Uterus (tissue), 4 donors: ENCODE data around the gene NOTCH2. TPM values are rescaled to one million over a fixed set of nuclear protein-coding genes. Genes with fewer than 3 reads are reported as not detected.
"Not testable (repeated sequence)": the region's sequence is repeated elsewhere in the genome, so short reads cannot be mapped to it uniquely, and the experiment has no call there.

Source experiments
- DNase-seq, 2 donors: peaks; one replicate each; pipeline ENCODE4 v3.0.0-alpha.2; 2019 to 2020
- H3K27ac ChIP-seq, 2 donors: fragments of 200-600 bp; sonication (generic); 1 replicate in 1 of 2; 2 replicates in 1 of 2; pipeline ENCODE4 v1.5.1; 2016 to 2018
- H3K27me3 ChIP-seq, 2 donors: fragments of 200-600 bp; sonication (generic); one replicate each; pipeline ENCODE4 v1.5.1; 2018 to 2019; ENCODE audit warnings: control low read depth in 1 of 2
- H3K36me3 ChIP-seq, 2 donors: fragments of 200-600 bp; sonication (generic); one replicate each; pipeline ENCODE4 v1.5.1; 2019; ENCODE audit warnings: control low read depth in 1 of 2
- H3K4me1 ChIP-seq, 2 donors: fragments of 200-600 bp; sonication (generic); one replicate each; pipeline ENCODE4 v1.5.1; 2018 to 2019; ENCODE audit warnings: control low read depth in 1 of 2
- H3K4me3 ChIP-seq, 2 donors: fragments of 200-600 bp; sonication (generic); 1 replicate in 1 of 2; 2 replicates in 1 of 2; pipeline ENCODE4 v1.5.1; 2018 to 2019; ENCODE audit warnings: mild to moderate bottlenecking in 1 of 2
- H3K9me3 ChIP-seq, 2 donors: fragments of 200-600 bp; sonication (generic); one replicate each; pipeline ENCODE4 v1.5.1; 2019; ENCODE audit warnings: control low read depth in 1 of 2
- POLR2A ChIP-seq, 2 donors: fragments of 450-650 bp; IDR thresholded peaks; one replicate each; pipeline ENCODE4 v1.6.1; 2016; ENCODE audit warnings: antibody characterized with exemption in 2 of 2, mild to moderate bottlenecking in 1 of 2, moderate library complexity in 1 of 2
- intact Hi-C: fragments of 100-400 bp; cut with DNase I; formaldehyde crosslinking; loops from one replicate; pipeline ENCODE4 v1.15.1; 2023; ENCODE audit warnings: low total_unique reads
- total RNA-seq, 4 donors: library from RNA; depleted of rRNA in 3 of 4; stranded (reverse); fragments of >200 nt in 3 of 4; gene quantifications; one replicate each; pipeline versions ENCODE4 v1.1.0 to v1.2.4, GENCODE V29; 2014 to 2023
- TF ChIP-seq, protein P1 (sequence below), 4 experiments: fragments of 200-600 bp in 2 of 4; fragments of 450-650 bp in 2 of 4; sonication (generic) in 2 of 4; IDR thresholded peaks; one replicate each; pipeline ENCODE4 v1.5.1; 2016 to 2019; ENCODE audit warnings: antibody characterized with exemption in 4 of 4, mild to moderate bottlenecking in 2 of 4, moderate library complexity in 1 of 4
- donor health status: DM: yes; HTN: yes; CAD: no.

Gene NOTCH2
- total RNA-seq, 4 donors from 2014 or later, result 33.8 to 266 (median 87.7) TPM

DNA sequence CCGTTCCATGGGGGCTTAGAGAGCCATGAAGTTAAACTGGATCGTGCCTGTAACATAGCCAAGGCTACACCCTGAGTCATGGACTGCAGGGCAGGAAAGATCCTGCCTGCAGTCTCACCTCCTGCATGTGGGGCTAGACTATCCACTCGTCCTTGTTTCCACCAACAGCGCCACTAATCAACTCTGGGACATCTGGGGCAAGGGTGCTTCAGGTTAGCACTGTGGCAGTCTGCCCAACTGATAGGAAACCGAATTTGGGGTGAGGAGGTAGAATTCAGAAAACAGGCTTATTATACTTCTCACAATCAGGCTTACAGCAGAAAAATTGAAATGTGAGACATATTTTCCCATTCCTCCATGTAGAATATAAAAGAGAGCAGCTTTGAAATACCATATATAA, 88.0 kb downstream of the NOTCH2 start:
- intact Hi-C loops, result no loop called here
- TF ChIP-seq, protein P1, sequence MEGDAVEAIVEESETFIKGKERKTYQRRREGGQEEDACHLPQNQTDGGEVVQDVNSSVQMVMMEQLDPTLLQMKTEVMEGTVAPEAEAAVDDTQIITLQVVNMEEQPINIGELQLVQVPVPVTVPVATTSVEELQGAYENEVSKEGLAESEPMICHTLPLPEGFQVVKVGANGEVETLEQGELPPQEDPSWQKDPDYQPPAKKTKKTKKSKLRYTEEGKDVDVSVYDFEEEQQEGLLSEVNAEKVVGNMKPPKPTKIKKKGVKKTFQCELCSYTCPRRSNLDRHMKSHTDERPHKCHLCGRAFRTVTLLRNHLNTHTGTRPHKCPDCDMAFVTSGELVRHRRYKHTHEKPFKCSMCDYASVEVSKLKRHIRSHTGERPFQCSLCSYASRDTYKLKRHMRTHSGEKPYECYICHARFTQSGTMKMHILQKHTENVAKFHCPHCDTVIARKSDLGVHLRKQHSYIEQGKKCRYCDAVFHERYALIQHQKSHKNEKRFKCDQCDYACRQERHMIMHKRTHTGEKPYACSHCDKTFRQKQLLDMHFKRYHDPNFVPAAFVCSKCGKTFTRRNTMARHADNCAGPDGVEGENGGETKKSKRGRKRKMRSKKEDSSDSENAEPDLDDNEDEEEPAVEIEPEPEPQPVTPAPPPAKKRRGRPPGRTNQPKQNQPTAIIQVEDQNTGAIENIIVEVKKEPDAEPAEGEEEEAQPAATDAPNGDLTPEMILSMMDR (IDR thresholded peaks at IDR 0.05), result no peak
- no peak for TF ChIP-seq POLR2A (IDR thresholded peaks at IDR 0.05)
- Histone ChIP-seq H3K27me3 (no peaks in the 10 kb centered on the region), H3K4me1 (peaks cover 6 to 14% of the 10 kb centered on the region in 2 donors), H3K9me3 (no peaks in the 10 kb centered on the region), H3K36me3 (no peaks in the 10 kb centered on the region), H3K4me3 (no peak overlapping the region), H3K27ac (peak overlapping the region; percentile 58 to 59)
- DNase-seq, result no peak

DNA sequence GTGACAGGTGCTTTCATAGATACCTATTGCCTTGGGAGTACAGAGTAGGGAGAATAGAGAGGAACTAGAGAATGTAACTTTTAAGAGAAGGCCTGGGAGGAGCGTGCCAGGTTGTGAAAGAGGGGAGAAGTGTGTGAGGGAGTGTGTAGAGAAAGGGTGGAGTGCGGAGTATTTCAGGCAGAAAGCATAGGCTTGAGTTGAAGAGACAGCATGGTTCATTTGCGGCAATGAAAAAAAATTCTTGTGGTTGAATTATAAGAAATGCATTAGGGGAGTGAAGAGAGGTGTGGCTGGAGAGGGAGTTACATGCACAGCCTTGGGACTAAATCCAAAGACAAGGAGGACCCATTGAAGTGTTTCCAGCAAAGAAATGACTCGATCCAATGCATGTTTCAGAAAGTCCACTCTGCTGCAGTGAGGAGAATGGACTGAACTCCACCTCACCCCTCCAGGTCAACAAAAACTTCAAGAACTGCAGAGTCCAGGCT, 91.4 kb downstream of the NOTCH2 start:
- no peak for DNase-seq
- no peak overlapping the region for H3K4me3 ChIP-seq
- intact Hi-C loops, result no loop called here
- H3K9me3 ChIP-seq, result no peaks in the 10 kb centered on the region
- H3K27ac ChIP-seq, result no peak overlapping the region
- H3K4me1 ChIP-seq, result peaks cover 6 to 22% of the 10 kb centered on the region in 2 donors
- H3K27me3 ChIP-seq, result no peaks in the 10 kb centered on the region
- TF ChIP-seq POLR2A (IDR thresholded peaks at IDR 0.05), result no peak
- TF ChIP-seq, protein P1 (IDR thresholded peaks at IDR 0.05), result no peak
- no peaks in the 10 kb centered on the region for H3K36me3 ChIP-seq

- intact Hi-C loops, H3K27me3 ChIP-seq, H3K9me3 ChIP-seq, H3K36me3 ChIP-seq, H3K27ac ChIP-seq, DNase-seq, H3K4me3 ChIP-seq: not testable (repeated sequence)
- peaks cover 6 to 17% of the 10 kb centered on the region in 2 donors for H3K4me1 ChIP-seq
Observed at GRCh38 chr1:119977113-119977736, 92.2 kb downstream of the NOTCH2 start.

- intact Hi-C loops, H3K36me3 ChIP-seq, H3K4me3 ChIP-seq, H3K27me3 ChIP-seq, H3K9me3 ChIP-seq, H3K4me1 ChIP-seq: not testable (repeated sequence)
- DNase-seq, result peak; percentile 67 to 77
- peak overlapping the region; percentile 47 to 66 for H3K27ac ChIP-seq
Observed at GRCh38 chr1:119975582-119976254, 93.7 kb downstream of the NOTCH2 start.

DNA sequence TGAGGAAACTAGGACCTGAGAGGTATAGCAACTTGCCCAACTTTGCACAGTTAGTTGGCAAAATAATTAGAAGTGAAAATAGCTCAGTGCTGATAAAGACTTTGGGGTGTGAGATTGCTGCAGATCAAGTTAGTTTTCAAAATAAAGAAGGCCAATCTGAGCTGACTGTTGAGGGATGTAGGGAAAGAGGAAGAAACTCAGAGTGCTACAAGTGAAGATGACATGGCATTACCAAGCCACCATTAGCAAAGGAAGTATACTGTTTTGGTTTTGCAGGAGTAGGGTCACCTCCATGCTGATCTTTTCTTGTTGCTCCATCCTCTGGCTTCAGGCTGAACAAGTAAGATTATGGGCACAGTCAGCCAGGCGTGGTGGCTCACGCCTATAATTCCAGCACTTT, 94.5 kb downstream of the NOTCH2 start:
- TF ChIP-seq, protein P1 (IDR thresholded peaks at IDR 0.05), result no peak
- no peak for TF ChIP-seq POLR2A (IDR thresholded peaks at IDR 0.05)
- Histone ChIP-seq H3K27ac (peak overlapping the region; percentile 47 to 66), H3K36me3 (no peaks in the 10 kb centered on the region), H3K9me3 (no peaks in the 10 kb centered on the region), H3K4me3 (no peak overlapping the region), H3K27me3 (no peaks in the 10 kb centered on the region), H3K4me1 (peaks cover 6 to 7% of the 10 kb centered on the region in 2 donors)
- no peak for DNase-seq
- intact Hi-C loops, result no loop called here

DNA sequence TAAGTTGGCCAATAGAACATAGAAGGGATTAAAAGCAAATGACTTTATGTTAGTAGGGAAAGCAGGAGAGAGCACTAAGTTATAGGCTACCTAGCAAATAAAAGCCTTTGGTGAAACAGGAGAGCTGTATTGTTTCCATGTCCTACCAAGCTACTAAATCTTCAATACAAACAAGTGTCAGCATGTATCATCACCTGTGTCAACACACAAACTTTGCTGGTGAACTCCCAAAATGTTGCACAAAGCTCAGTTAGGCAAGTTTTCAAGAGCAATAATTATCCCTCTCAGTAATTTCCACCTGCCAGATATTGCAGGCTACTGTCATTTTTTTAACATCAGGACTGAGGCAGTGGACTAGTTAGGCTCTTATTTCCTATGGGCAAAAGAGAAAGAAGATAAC, 95.4 kb downstream of the NOTCH2 start:
- no peak overlapping the region for H3K27ac ChIP-seq
- no peak for DNase-seq
- H3K9me3 ChIP-seq, result no peaks in the 10 kb centered on the region
- H3K36me3 ChIP-seq, result no peaks in the 10 kb centered on the region
- no peaks in the 10 kb centered on the region for H3K27me3 ChIP-seq
- H3K4me3 ChIP-seq, result no peak overlapping the region
- intact Hi-C loops, result no loop called here
- TF ChIP-seq, protein P1 (IDR thresholded peaks at IDR 0.05), result no peak
- no peak for TF ChIP-seq POLR2A (IDR thresholded peaks at IDR 0.05)
- H3K4me1 ChIP-seq, result peaks cover 6 to 7% of the 10 kb centered on the region in 2 donors
